Epithelial cell of esophagus (primary cell): ENCODE results near the gene SYMPK.

Source experiments
- DNase-seq: peaks from one replicate; pipeline ENCODE4 v3.0.0; 2010; ENCODE audit warnings: low read depth
- H3K4me3 ChIP-seq: 2 replicates; pipeline ENCODE4 v1.5.1; 2011; ENCODE audit warnings: mild to moderate bottlenecking, low read length, control low read depth
- TF ChIP-seq, protein P1 (sequence below): IDR thresholded peaks from 2 replicates; pipeline ENCODE4 v1.5.1; 2011; ENCODE audit warnings: low read depth, mild to moderate bottlenecking, low read length, control low read depth, inconsistent platforms; ENCODE audit not compliant: insufficient read depth; ENCODE audit errors: missing control alignments

Gene SYMPK

DNA sequence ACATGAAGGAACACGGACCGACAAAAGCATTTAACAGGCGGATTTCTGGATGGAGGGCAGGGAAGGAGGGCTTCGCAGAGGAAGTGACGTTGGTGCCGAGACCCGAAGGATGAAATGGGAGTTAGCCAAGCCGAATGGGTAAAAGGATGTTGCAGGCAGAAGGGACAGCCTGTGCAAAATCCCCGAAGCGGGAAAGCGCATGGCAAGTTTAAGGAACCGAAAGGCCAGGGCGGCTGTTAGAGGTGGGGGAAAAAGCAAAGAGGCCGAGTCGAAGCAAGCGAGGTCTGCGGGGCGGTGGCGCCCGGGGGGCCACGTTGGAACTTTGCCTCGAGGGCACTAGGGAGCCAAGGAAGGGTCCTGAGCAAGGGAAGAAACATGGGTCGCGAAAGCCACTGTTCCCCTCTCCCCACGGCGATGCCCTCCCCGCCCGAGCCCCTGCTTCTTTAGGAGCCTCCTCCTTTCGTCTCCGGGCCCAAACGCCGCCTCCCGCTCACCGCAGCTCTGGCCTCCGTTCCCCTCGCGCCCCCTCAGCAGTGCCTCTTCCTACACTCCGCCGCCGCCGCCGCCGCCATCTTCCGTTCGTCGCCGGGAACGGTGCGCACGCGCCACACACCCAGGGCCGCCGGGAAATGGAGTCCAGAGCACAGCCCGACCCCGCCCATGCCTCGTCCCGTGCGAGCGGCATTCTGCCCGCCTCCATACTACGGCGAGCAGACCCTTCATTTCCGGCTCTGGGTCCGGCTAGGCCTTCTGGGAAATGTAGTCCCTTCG is at the start of gene SYMPK:
Gene SYMPK (minus strand): TSS at position 584 of the 771 bp plus-strand sequence. CDS start 8,652 bp downstream, outside the sequence.
- peak; percentile 99 for DNase-seq
- H3K4me3 ChIP-seq, result peak within 1 kb of the TSS; percentile 99
- TF ChIP-seq, protein P1, sequence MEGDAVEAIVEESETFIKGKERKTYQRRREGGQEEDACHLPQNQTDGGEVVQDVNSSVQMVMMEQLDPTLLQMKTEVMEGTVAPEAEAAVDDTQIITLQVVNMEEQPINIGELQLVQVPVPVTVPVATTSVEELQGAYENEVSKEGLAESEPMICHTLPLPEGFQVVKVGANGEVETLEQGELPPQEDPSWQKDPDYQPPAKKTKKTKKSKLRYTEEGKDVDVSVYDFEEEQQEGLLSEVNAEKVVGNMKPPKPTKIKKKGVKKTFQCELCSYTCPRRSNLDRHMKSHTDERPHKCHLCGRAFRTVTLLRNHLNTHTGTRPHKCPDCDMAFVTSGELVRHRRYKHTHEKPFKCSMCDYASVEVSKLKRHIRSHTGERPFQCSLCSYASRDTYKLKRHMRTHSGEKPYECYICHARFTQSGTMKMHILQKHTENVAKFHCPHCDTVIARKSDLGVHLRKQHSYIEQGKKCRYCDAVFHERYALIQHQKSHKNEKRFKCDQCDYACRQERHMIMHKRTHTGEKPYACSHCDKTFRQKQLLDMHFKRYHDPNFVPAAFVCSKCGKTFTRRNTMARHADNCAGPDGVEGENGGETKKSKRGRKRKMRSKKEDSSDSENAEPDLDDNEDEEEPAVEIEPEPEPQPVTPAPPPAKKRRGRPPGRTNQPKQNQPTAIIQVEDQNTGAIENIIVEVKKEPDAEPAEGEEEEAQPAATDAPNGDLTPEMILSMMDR, result no peak

DNA sequence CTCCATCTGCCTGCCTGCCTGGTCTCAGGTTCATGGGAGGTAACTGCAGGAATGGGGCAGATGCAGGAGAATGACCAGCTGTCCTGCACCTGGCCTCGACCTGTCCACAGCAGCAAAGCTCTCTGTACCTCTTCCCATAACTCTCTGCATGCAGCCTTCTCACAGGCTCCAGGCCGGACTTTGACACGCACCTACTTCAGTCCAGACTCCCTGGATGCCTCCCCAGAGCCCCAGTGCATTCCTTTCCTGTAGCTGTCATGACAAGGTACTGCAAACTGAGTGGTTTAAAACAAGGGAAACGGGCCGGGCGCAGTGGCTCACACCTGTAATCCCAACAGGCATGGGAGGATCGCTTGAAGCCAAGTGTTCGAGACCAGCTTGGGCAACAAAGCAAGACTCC is 48.3 kb upstream of the SYMPK start:
- no peak for DNase-seq
- no peak overlapping the region for H3K4me3 ChIP-seq
- TF ChIP-seq, protein P1, result no peak

DNA sequence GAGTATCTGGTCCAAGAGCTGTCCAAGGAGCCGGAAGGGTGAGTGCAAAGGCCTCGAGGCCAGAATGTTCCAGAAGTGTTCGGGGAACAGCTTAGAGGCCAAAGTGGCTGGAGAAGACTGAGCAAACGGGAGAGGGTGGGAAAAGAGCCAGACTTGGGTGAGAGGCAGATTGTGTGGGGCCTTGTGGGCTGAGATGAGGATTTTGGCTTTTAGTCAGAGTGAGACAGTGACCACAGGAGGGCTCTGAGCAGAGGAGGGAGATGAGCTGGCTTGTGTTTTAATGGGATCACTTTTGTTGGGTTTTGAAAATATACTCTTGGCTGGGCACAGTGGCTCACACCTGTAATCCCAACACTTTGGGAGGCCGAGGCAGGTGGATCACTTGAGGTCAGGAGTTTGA is 46.0 kb upstream of the SYMPK start:
- DNase-seq, result no peak
- TF ChIP-seq, protein P1, result no peak
- H3K4me3 ChIP-seq, result no peak overlapping the region

DNA sequence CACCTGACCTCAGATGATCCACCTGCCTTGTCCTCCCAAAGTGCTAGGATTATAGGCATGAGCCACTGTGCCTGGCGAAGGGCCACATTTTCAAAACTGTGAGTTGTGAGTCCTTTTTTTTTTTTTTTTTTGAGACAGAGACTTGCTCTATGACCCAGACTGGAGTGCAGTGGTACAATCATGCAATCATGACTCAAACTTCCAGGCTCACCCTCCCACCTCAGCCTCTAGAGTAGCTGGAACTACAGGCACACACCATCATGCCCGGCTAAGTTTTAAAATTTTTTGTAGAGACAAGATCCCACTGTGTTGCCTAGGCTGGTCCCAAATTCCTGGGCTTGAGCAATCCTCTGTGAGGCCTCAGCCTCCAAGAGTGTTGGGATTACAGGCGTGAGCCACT is 43.3 kb upstream of the SYMPK start:
- DNase-seq, result peak; percentile 78
- TF ChIP-seq, protein P1, result no peak
- H3K4me3 ChIP-seq, result no peak overlapping the region

DNA sequence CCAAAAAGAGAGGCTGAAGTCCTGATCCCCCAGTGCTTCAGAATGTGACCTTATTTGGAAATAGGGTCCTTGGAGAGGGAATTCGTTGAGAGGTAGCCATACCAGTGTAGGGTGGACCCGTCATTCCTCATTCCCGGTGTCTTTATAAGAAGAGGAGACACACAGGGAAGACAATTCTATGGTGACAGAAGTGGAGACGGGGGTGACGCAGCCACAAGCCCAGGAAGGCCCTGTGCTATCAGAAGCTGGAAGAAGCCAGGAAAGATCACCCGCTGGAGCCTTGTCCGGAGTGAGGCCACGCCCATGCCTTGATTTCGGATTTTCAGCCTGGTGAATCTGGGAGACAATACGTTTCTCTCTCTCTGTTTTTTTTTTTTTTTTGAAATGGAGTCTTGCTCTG is 42.1 kb upstream of the SYMPK start:
- no peak for DNase-seq
- TF ChIP-seq, protein P1, result no peak
- no peak overlapping the region for H3K4me3 ChIP-seq

DNA sequence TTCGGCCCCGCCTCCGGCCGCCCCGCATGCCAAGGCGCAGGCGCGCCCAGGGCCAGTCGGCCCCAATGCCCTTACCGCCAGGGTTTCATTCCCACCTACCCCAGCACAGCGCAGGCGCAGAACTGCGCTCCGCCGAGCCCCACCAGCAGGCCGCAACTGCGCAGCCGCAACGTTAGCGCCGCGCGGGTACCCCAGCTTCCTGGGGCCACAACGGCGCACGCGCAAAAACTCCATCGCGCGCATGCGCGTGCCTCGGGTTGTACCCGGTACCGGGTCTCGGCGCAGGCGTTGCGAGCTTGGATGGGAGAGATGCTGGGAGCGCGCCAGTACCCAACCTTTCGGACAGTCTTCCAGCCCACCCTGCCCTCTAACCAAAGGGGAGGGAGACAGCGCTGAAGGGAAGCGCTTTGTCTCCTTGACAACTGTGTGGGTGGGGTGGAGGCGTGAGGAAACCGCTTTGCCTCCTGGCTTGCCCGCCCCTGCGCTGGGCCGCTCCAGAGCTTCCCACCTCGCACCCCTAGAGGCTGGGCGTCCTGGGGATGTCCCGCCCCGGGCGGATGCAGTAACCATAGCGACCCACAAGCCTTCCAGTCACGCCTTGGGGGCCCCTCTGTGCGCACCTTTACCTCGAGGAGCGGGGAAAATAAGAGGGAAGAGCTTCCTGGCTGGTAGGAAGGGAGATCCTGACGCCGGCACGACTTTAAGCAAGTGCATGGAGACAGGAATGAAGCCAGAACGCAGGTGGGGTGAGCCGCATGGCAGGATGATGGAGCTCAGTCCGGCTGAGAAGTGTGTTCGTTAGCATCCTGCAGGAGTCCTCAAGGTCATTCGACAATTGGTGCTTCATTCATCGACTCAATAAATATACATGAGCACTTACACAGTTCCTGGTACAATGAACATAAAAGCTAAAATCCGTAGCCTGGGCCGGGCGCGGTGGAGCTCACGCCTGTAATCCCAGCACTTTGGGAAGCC is 40.0 kb upstream of the SYMPK start:
- TF ChIP-seq, protein P1, result no peak
- DNase-seq, result peak; percentile 96
- H3K4me3 ChIP-seq, result peak overlapping the region; percentile 93
